Immature natural killer cell (primary cell): ENCODE results near the gene SYN1. TPM values are rescaled to one million over a fixed set of nuclear protein-coding genes. Genes with fewer than 3 reads are reported as not detected.

ENCODE experiments used
- DNase-seq, 3 donors: peaks; one replicate each; pipeline ENCODE4 v3.0.0; 2022; ENCODE audit warnings: mixed read lengths in 1 of 3
- H3K27ac Mint-ChIP-seq, 6 donors: one replicate each; pipeline ENCODE4 v1.8.0; 2020; ENCODE audit warnings: mixed read lengths in 6 of 6, mild to moderate bottlenecking in 5 of 6, inconsistent platforms in 4 of 6, moderate library complexity in 3 of 6
- H3K27me3 Mint-ChIP-seq, 3 donors: one replicate each; pipeline ENCODE4 v1.8.0; 2020 to 2021; ENCODE audit warnings: low read depth in 3 of 3, mild to moderate bottlenecking in 3 of 3, mixed read lengths in 3 of 3, moderate library complexity in 3 of 3, inconsistent platforms in 1 of 3
- H3K36me3 Mint-ChIP-seq, 3 donors: one replicate each; pipeline ENCODE4 v1.8.0; 2020; ENCODE audit warnings: mixed read lengths in 3 of 3, inconsistent platforms in 2 of 3, mild to moderate bottlenecking in 2 of 3
- H3K4me1 Mint-ChIP-seq, 2 donors: one replicate each; pipeline ENCODE4 v1.8.0; 2020; ENCODE audit warnings: inconsistent platforms in 2 of 2, mild to moderate bottlenecking in 2 of 2, mixed read lengths in 2 of 2, moderate library complexity in 1 of 2
- H3K4me3 Mint-ChIP-seq, 5 donors: one replicate each; pipeline ENCODE4 v1.8.0; 2020; ENCODE audit warnings: mild to moderate bottlenecking in 5 of 5, mixed read lengths in 5 of 5, inconsistent platforms in 3 of 5, moderate library complexity in 3 of 5
- H3K9me3 Mint-ChIP-seq, 6 donors: one replicate each; pipeline ENCODE4 v1.8.0; 2020; ENCODE audit warnings: mild to moderate bottlenecking in 6 of 6, mixed read lengths in 6 of 6, inconsistent platforms in 4 of 6, moderate library complexity in 3 of 6
- polyA plus RNA-seq, 3 donors: library from polyadenylated mRNA; unstranded; fragments of 300-500 nt; fragmentation: Illumina TruSeq; gene quantifications; one replicate each; pipeline ENCODE4 v1.2.3, GENCODE V29; 2021

The SYN1 gene
- polyA plus RNA-seq, 3 donors from 2014 or later, result 0.11 TPM; not detected in 2

GRCh38 chrX:47628982-47629381 lies 9.3 kb upstream of the SYN1 start:
- H3K27ac Mint-ChIP-seq, result no peak overlapping the region
- H3K4me1 Mint-ChIP-seq, result peaks cover 0 to 6% of the 10 kb centered on the region in 2 donors
- H3K36me3 Mint-ChIP-seq, result peaks cover 0 to 4% (median 0%) of the 10 kb centered on the region in 3 donors
- H3K9me3 Mint-ChIP-seq, result no peaks in the 10 kb centered on the region
- peaks cover 7 to 13% (median 12%) of the 10 kb centered on the region in 3 donors for H3K27me3 Mint-ChIP-seq
- DNase-seq, result no peak
- no peak overlapping the region for H3K4me3 Mint-ChIP-seq

GRCh38 chrX:47625365-47625764 lies 5.7 kb upstream of the SYN1 start:
- H3K9me3 Mint-ChIP-seq, result no peaks in the 10 kb centered on the region
- H3K4me1 Mint-ChIP-seq, result peaks cover 0 to 5% of the 10 kb centered on the region in 2 donors
- H3K27ac Mint-ChIP-seq, result peak overlapping the region in 1 of 6 donors; percentile 30
- no peak for DNase-seq
- peaks cover 7 to 19% (median 14%) of the 10 kb centered on the region in 3 donors for H3K27me3 Mint-ChIP-seq
- H3K4me3 Mint-ChIP-seq, result no peak overlapping the region
- H3K36me3 Mint-ChIP-seq, result peaks cover 0 to 4% (median 0%) of the 10 kb centered on the region in 3 donors

GRCh38 chrX:47623540-47624027 lies 3.9 kb upstream of the SYN1 start:
- H3K27ac Mint-ChIP-seq, result no peak overlapping the region
- H3K27me3 Mint-ChIP-seq, result peaks cover 15 to 22% (median 17%) of the 10 kb centered on the region in 3 donors
- peaks cover 0 to 3% of the 10 kb centered on the region in 2 donors for H3K4me1 Mint-ChIP-seq
- peaks cover 0 to 4% (median 0%) of the 10 kb centered on the region in 3 donors for H3K36me3 Mint-ChIP-seq
- H3K9me3 Mint-ChIP-seq, result peaks cover 0 to 2% (median 0%) of the 10 kb centered on the region in 6 donors
- DNase-seq, result peak in 1 of 3 donors; percentile 10
- peak overlapping the region in 3 of 5 donors; percentile 34 to 61 (median 49) for H3K4me3 Mint-ChIP-seq

- no peak overlapping the region for H3K4me3 Mint-ChIP-seq
- H3K9me3 Mint-ChIP-seq, result peaks cover 0 to 4% (median 0%) of the 10 kb centered on the region in 6 donors
- peaks cover 16 to 21% (median 21%) of the 10 kb centered on the region in 3 donors for H3K27me3 Mint-ChIP-seq
- H3K4me1 Mint-ChIP-seq, result peaks cover 0 to 4% of the 10 kb centered on the region in 2 donors
- no peak overlapping the region for H3K27ac Mint-ChIP-seq
- H3K36me3 Mint-ChIP-seq, result peaks cover 0 to 4% (median 0%) of the 10 kb centered on the region in 3 donors
- DNase-seq, result no peak
Measured at GRCh38 chrX:47621851-47622250, 2.2 kb upstream of the SYN1 start.

GRCh38 chrX:47620303-47620685 lies 637 bp upstream of the SYN1 start:
- H3K27me3 Mint-ChIP-seq, result peaks cover 11 to 19% (median 18%) of the 10 kb centered on the region in 3 donors
- no peak for DNase-seq
- peaks cover 0 to 4% (median 0%) of the 10 kb centered on the region in 6 donors for H3K9me3 Mint-ChIP-seq
- peaks cover 0 to 4% of the 10 kb centered on the region in 2 donors for H3K4me1 Mint-ChIP-seq
- no peak overlapping the region for H3K27ac Mint-ChIP-seq
- H3K36me3 Mint-ChIP-seq, result no peaks in the 10 kb centered on the region
- peak overlapping the region in 3 of 5 donors; percentile 19 to 28 (median 23) for H3K4me3 Mint-ChIP-seq

- no peaks in the 10 kb centered on the region for H3K36me3 Mint-ChIP-seq
- DNase-seq, result no peak
- peak overlapping the region; percentile 12 to 75 (median 52) for H3K4me3 Mint-ChIP-seq
- peaks cover 0 to 4% of the 10 kb centered on the region in 2 donors for H3K4me1 Mint-ChIP-seq
- peak overlapping the region in 2 of 6 donors; percentile 23 to 33 for H3K27ac Mint-ChIP-seq
- H3K9me3 Mint-ChIP-seq, result peaks cover 0 to 4% (median 0%) of the 10 kb centered on the region in 6 donors
- H3K27me3 Mint-ChIP-seq, result peaks cover 11 to 18% (median 17%) of the 10 kb centered on the region in 3 donors
Measured at GRCh38 chrX:47618923-47619485, 653 bp downstream of the SYN1 start.

GRCh38 chrX:47614618-47615017 lies 5.0 kb downstream of the SYN1 start:
- H3K4me3 Mint-ChIP-seq, result no peak overlapping the region
- no peaks in the 10 kb centered on the region for H3K36me3 Mint-ChIP-seq
- H3K9me3 Mint-ChIP-seq, result peaks cover 0 to 4% (median 0%) of the 10 kb centered on the region in 6 donors
- no peak overlapping the region for H3K27ac Mint-ChIP-seq
- peaks cover 3 to 10% (median 7%) of the 10 kb centered on the region in 3 donors for H3K27me3 Mint-ChIP-seq
- peaks cover 0 to 4% of the 10 kb centered on the region in 2 donors for H3K4me1 Mint-ChIP-seq
- DNase-seq, result no peak

- DNase-seq, result no peak
- Mint-ChIP-seq H3K27me3 (peaks cover 0 to 3% (median 2%) of the 10 kb centered on the region in 3 donors), H3K4me3 (no peak overlapping the region), H3K36me3 (no peaks in the 10 kb centered on the region), H3K27ac (no peak overlapping the region), H3K9me3 (no peaks in the 10 kb centered on the region), H3K4me1 (no peaks in the 10 kb centered on the region)
Measured at GRCh38 chrX:47613082-47613481, 6.6 kb downstream of the SYN1 start.

- H3K27ac Mint-ChIP-seq, result no peak overlapping the region
Measured at GRCh38 chrX:47612418-47612817, 7.2 kb downstream of the SYN1 start.

GRCh38 chrX:47611926-47612325 lies 7.7 kb downstream of the SYN1 start:
- Mint-ChIP-seq H3K27me3 (peaks cover 1 to 2% (median 2%) of the 10 kb centered on the region in 3 donors), H3K9me3 (no peaks in the 10 kb centered on the region), H3K4me3 (no peak overlapping the region), H3K27ac (no peak overlapping the region), H3K4me1 (no peaks in the 10 kb centered on the region), H3K36me3 (no peaks in the 10 kb centered on the region)
- DNase-seq, result no peak

More at GRCh38 chrX:47612418-47612817, 7.2 kb downstream of the SYN1 start:
- Mint-ChIP-seq H3K4me3 (no peak overlapping the region), H3K36me3 (no peaks in the 10 kb centered on the region), H3K4me1 (no peaks in the 10 kb centered on the region), H3K9me3 (no peaks in the 10 kb centered on the region), H3K27me3 (peaks cover 0 to 2% (median 1%) of the 10 kb centered on the region in 3 donors)
- no peak for DNase-seq

GRCh38 chrX:47611489-47611888 lies 8.2 kb downstream of the SYN1 start:
- no peaks in the 10 kb centered on the region for H3K36me3 Mint-ChIP-seq

GRCh38 chrX:47610511-47610910 lies 9.1 kb downstream of the SYN1 start:
- H3K27ac Mint-ChIP-seq, result no peak overlapping the region
- no peaks in the 10 kb centered on the region for H3K36me3 Mint-ChIP-seq
- H3K27me3 Mint-ChIP-seq, result peaks cover 2 to 7% (median 7%) of the 10 kb centered on the region in 3 donors
- no peak overlapping the region for H3K4me3 Mint-ChIP-seq
- no peak for DNase-seq
- no peaks in the 10 kb centered on the region for H3K4me1 Mint-ChIP-seq
- H3K9me3 Mint-ChIP-seq, result peaks cover 0 to under 1% (median 0%) of the 10 kb centered on the region in 6 donors

More at GRCh38 chrX:47611489-47611888, 8.2 kb downstream of the SYN1 start:
- no peaks in the 10 kb centered on the region for H3K4me1 Mint-ChIP-seq
- no peak overlapping the region for H3K27ac Mint-ChIP-seq
- peaks cover 2 to 5% (median 3%) of the 10 kb centered on the region in 3 donors for H3K27me3 Mint-ChIP-seq
- no peaks in the 10 kb centered on the region for H3K9me3 Mint-ChIP-seq
- H3K4me3 Mint-ChIP-seq, result no peak overlapping the region
- no peak for DNase-seq

GRCh38 chrX:47608130-47608810 lies 11.4 kb downstream of the SYN1 start:
- no peak overlapping the region for H3K4me3 Mint-ChIP-seq
- DNase-seq, result no peak
- H3K4me1 Mint-ChIP-seq, result no peaks in the 10 kb centered on the region
- no peak overlapping the region for H3K27ac Mint-ChIP-seq
- H3K9me3 Mint-ChIP-seq, result peaks cover 0 to 2% (median 0%) of the 10 kb centered on the region in 6 donors
- H3K36me3 Mint-ChIP-seq, result no peaks in the 10 kb centered on the region
- H3K27me3 Mint-ChIP-seq, result peaks cover 2 to 9% (median 7%) of the 10 kb centered on the region in 3 donors

- Mint-ChIP-seq H3K4me1 (no peaks in the 10 kb centered on the region), H3K27me3 (peaks cover 2 to 9% (median 5%) of the 10 kb centered on the region in 3 donors), H3K27ac (no peak overlapping the region), H3K9me3 (peaks cover 0 to 2% (median 0%) of the 10 kb centered on the region in 6 donors), H3K36me3 (no peaks in the 10 kb centered on the region), H3K4me3 (no peak overlapping the region)
- DNase-seq, result no peak
Measured at GRCh38 chrX:47607091-47607490, 12.6 kb downstream of the SYN1 start.
